HG02623 (cell line): ENCODE results near the gene CTXND1.

Source experiments
- ATAC-seq: cut with Tn5 transposase; IDR thresholded peaks from one replicate; pipeline ENCODE4 v1.9.1; 2021; ENCODE audit warnings: moderate library complexity; ENCODE audit not compliant: unreplicated experiment

The CTXND1 gene

GRCh38 chr15:80259942-80260510, 8.0 kb upstream of the CTXND1 start:
- ATAC-seq: no peak

- ATAC-seq: no peak
Observed at GRCh38 chr15:80251428-80252120, 439 bp downstream of the CTXND1 start.

GRCh38 chr15:80250614-80251427, 1.2 kb downstream of the CTXND1 start:
- no peak for ATAC-seq

GRCh38 chr15:80249973-80250372, 2.0 kb downstream of the CTXND1 start:
- no peak for ATAC-seq

- no peak for ATAC-seq
Observed at GRCh38 chr15:80247320-80247719, 4.7 kb downstream of the CTXND1 start.

- ATAC-seq: no peak
Observed at GRCh38 chr15:80246425-80246894, 5.6 kb downstream of the CTXND1 start.

GRCh38 chr15:80242802-80243201, 9.2 kb downstream of the CTXND1 start:
- no peak for ATAC-seq

- no peak for ATAC-seq
Observed at GRCh38 chr15:80242132-80242769, 9.8 kb downstream of the CTXND1 start.

- no peak for ATAC-seq
Observed at GRCh38 chr15:80241508-80241907, 10.5 kb downstream of the CTXND1 start.

- no peak for ATAC-seq
Observed at GRCh38 chr15:80240276-80240675, 11.7 kb downstream of the CTXND1 start.

- no peak for ATAC-seq
Observed at GRCh38 chr15:80234883-80235282, 17.1 kb downstream of the CTXND1 start.

- ATAC-seq: no peak
Observed at GRCh38 chr15:80233581-80233980, 18.4 kb downstream of the CTXND1 start.

GRCh38 chr15:80231371-80231770, 20.6 kb downstream of the CTXND1 start:
- no peak for ATAC-seq

GRCh38 chr15:80228959-80229610, 22.9 kb downstream of the CTXND1 start:
- ATAC-seq: no peak

- no peak for ATAC-seq
Observed at GRCh38 chr15:80219955-80220354, 32.1 kb downstream of the CTXND1 start.

- no peak for ATAC-seq
Observed at GRCh38 chr15:80217327-80217900, 34.6 kb downstream of the CTXND1 start.

- no peak for ATAC-seq
Observed at GRCh38 chr15:80216911-80217310, 35.1 kb downstream of the CTXND1 start.

- ATAC-seq: no peak
Observed at GRCh38 chr15:80216141-80216540, 35.9 kb downstream of the CTXND1 start.

GRCh38 chr15:80214910-80215309, 37.1 kb downstream of the CTXND1 start:
- no peak for ATAC-seq

GRCh38 chr15:80211976-80212375, 40.0 kb downstream of the CTXND1 start:
- ATAC-seq: no peak
